DOHH2 (cell line): ENCODE measurements around the gene TMEFF2.

Source experiments
- CTCF ChIP-seq: fragments of 200-600 bp; sonication (generic); IDR thresholded peaks from one replicate; pipeline ENCODE4 v1.5.1; 2014; ENCODE audit warnings: antibody characterized with exemption, mild to moderate bottlenecking, low read depth, low read length; ENCODE audit not compliant: poor library complexity, severe bottlenecking
- EZH2phosphoT487 ChIP-seq: fragments of 200-600 bp; sonication (generic); IDR thresholded peaks from 2 replicates; pipeline ENCODE4 v1.6.1; 2017; ENCODE audit warnings: borderline replicate concordance, mild to moderate bottlenecking, antibody characterized with exemption, low read length, moderate library complexity, mixed read lengths

- no peak for TF ChIP-seq CTCF
- TF ChIP-seq EZH2phosphoT487, result no peak
Observed at GRCh38 chr2:192091476-192091875, 103.3 kb downstream of the TMEFF2 start.
